GM18858 (cell line): ENCODE data around the gene APEH.
A peak's percentile ranks its signal among the peaks of the same experiment; 100 is the strongest.

ENCODE experiments used
- ATAC-seq: cut with Tn5 transposase; IDR thresholded peaks from one replicate; pipeline ENCODE4 v1.9.1; 2021; ENCODE audit not compliant: unreplicated experiment

The APEH gene

DNA sequence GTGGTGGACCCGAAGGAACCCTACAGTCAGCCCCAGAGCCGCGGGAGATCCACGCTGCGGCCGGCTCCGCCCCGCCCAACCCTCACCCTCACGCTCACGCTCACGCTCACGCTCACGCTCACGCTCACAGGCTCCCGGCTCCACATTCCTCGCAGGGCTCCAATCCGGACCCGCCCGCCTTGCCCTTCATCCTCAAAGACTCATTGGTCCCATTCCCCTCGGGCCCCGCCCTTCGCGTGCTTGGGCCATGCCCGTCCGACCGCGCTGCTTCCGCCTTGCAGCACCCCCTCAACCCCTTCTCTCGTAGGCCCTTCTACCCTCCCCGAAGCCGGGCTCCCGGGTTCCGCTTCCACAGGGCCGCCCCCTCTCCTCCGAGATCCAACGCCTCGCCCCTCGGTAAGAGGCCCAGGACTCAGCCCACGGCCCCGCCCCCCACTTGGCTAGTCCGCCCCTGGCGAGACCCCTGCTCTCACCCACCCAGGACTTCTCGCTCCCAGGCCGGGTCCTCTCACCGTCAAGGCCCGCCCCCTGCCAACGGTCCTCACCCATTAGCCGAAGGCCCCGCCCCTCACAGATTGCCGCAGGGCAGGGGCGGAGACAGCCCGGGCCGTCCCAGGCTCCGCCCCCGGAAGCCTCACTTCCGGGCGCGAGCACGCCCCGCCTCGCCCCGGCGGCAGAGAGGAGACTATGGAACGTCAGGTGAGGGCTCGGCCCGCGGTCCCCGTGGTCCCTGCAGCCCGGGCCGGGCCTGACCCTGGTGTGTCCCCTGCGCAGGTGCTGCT, at the start of gene APEH:
TSS of gene APEH (plus strand) at position 637 of the 782 bp plus-strand sequence. CDS start at position 688, 51 bp downstream.
- peak; percentile 53 for ATAC-seq

GRCh38 chr3:49625071-49625470, 49.1 kb upstream of the APEH start:
- no peak for ATAC-seq

- no peak for ATAC-seq
These were observed 48.0 kb upstream of the APEH start for GRCh38 chr3:49626101-49626581.

DNA sequence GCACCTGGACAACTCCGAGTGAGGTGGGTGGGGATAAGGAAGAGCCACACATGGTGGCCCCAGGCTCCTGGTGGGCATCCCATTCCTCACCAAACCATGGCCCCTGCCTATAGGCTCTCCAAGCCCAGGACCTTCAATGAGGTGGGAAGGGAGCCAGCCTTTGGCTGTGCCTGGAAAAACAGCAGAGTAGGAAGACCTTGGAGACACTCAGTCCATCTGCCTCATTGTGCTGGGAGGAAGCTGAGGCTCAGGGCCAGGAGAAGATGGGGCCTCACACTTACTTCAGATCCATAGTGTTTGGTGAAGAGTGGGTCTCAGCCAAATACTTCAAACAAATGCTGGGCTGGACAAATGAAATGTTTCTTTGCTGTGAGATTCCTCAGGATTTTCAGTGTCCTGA, 47.4 kb upstream of the APEH start:
- ATAC-seq: no peak

DNA sequence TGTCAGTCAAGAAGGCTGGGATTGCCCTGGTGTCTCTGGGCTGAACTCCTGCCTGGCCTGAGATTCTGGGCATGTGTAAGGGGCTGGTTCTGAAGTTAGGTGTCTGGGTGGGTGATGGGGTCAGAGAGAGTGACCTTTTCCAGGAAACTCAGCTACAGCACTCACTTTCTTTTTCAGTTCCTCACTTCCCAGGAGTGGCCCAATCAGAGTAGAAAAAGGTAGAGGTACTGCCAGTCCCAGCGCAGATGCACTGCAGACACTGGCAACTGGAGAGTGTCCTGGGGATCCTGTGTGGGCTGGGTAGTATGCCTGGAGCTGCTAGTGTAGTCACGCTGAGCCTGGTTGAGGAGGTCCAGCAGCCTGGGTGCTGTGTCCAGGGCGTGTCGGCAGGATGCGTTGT, 46.5 kb upstream of the APEH start:
- ATAC-seq: no peak

- no peak for ATAC-seq
These were observed 45.9 kb upstream of the APEH start for GRCh38 chr3:49628249-49628648.

DNA sequence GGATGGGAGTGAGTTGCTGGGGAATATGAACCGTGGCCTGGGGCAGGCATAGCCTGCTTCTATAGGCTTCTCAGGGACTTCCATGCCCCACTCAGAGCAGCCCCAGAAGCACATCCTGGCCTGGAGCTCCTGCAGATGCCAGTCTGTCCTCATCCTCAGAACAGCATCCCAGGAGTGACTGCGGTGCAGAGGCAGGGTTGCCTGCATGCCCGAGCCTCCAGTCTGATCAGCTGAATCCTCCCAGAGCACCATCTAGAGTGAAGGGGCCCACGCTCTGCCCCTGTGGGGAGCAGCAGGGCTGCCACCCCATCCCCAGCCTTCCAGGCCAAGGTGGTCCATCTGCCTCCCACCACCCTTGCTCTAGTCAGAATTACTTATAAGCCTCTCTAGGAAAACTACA, 44.7 kb upstream of the APEH start:
- ATAC-seq: no peak

DNA sequence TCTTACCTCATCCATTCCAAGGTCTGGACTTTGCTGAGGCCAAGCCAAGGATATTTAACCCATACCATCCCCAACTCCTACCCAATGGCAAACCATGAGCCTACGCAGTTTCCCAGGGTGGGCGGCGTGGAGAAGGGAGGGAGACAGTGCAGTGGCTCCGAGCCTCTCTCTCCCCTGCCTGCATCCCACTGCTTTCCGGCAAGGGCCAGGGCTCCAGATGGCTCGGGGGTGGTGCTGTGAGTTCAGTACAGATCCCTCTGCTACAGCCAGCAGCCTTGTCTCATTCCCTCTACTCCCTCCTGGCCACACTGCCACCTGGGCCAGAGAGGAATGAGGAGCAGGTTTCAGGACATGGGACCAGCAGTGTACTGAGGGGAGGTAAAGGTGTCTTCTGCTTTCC, 44.3 kb upstream of the APEH start:
- no peak for ATAC-seq

DNA sequence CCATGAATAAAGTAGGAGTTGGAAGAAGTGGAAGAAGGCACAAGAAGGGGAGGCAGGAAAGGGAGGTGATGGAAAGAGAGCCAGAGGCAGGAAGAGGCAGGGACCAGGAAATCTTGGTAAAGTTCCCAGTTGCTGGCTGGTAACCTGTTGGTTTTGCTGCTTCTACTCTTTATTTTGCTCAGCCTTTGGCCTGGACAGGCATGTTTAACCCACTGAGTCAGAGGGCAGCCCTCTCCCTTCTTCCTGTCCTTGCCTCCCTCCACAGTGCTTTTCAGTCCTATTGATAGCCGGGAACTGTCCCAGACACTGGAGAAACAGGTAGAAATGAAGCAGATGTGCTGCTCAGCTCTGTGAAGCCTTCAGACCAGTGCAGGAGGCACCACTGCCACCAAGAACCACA, 43.4 kb upstream of the APEH start:
- no peak for ATAC-seq

DNA sequence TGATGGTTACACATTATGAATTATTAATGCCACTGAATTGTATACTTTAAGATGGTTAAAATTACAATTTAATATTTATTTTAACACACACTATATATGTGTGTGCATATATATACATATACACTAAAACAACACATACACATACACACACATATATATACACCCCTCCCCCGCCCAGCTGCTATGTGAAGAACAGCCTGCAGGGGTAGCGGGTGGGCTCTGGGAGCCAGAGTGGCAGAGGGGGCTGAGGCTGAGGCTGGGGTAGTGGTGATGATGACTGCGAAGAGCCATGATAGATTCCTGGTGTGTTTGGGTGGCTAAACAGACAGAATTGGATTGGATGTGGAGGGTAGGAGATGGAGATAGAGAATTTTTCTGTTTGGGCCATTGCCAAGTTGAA, 39.4 kb upstream of the APEH start:
- ATAC-seq: no peak

- ATAC-seq: no peak
These were observed 37.1 kb upstream of the APEH start for GRCh38 chr3:49636883-49637609.

DNA sequence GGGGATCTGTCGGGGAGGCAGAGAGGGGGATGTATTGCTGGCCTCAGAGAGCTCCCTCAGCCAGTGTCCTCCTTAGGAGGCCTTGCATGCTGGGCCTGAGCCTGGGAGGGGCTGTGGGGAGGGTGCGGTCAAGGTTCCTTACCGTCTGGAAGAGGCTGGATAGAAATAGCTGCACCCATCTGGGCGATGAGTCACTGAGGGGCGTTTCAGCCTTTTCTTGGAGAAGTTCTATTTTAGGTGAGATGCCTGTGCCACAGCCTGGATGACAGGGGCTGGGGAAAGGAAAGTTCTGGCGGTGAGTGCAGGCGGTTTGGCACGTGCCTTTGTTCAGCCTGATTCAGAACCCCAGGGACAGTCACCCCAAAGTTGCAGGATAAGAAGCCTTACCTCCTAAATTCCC, 35.7 kb upstream of the APEH start:
- no peak for ATAC-seq

GRCh38 chr3:49639551-49639950, 34.6 kb upstream of the APEH start:
- ATAC-seq: no peak

- ATAC-seq: no peak
These were observed 32.9 kb upstream of the APEH start for GRCh38 chr3:49641292-49641691.

DNA sequence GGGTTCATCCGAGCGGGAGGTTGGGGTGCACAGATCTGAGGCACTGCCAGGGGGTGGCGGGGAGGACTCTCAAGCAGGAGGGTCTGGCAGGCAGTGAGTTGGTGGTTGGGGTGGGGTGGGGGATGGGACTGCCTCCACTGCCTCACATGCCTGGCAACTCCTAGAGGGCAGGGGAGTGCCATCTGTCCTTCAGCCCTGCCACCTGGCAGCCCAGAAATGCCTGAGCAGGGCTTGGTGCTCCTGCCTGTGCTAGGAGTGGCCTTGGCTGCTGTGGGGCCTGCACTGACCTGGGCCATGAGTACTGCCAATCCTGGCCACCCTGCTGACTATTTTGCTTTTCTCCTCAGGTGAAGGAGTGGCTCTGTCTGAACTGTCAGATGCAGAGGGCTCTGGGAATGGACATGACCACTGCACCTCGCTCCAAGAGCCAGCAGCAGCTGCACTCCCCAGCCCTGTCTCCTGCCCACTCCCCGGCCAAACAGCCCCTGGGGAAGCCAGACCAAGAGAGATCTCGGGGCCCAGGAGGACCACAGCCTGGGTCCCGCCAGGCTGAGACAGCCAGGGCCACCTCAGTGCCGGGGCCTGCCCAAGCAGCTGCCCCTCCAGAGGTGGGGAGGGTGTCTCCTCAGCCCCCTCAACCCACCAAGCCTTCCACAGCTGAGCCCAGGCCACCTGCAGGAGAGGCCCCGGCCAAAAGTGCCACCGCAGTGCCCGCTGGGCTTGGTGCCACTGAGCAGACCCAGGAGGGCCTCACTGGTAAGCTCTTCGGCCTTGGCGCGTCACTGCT, 32.0 kb upstream of the APEH start:
- ATAC-seq: no peak

DNA sequence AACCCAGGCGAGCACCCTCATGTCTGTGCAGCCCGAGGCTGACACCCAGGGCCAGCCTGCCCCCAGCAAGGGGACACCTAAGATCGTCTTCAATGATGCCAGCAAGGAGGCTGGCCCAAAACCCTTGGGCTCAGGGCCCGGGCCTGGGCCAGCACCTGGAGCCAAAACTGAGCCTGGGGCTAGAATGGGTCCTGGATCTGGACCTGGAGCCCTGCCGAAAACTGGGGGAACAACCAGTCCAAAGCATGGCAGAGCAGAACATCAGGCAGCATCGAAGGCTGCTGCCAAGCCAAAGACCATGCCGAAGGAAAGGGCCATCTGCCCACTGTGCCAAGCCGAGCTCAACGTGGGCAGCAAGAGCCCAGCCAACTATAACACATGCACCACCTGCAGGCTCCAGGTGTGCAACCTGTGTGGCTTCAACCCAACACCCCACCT, 31.4 kb upstream of the APEH start:
- no peak for ATAC-seq

GRCh38 chr3:49644684-49645083, 29.5 kb upstream of the APEH start:
- no peak for ATAC-seq

GRCh38 chr3:49646236-49646635, 27.9 kb upstream of the APEH start:
- ATAC-seq: no peak

- no peak for ATAC-seq
These were observed 26.4 kb upstream of the APEH start for GRCh38 chr3:49647741-49648140.

GRCh38 chr3:49648354-49649019, 25.7 kb upstream of the APEH start:
- no peak for ATAC-seq

- no peak for ATAC-seq
These were observed 24.6 kb upstream of the APEH start for GRCh38 chr3:49649576-49649975.
